ENCODE results near the gene ZNF124. TPM values are rescaled to one million over a fixed set of nuclear protein-coding genes. Genes with fewer than 3 reads are reported as not detected.

ZNF124 gene
- total RNA-seq, 4 donors from 2014 or later: 14.2 to 29.4 (median 23.2) TPM

DNA sequence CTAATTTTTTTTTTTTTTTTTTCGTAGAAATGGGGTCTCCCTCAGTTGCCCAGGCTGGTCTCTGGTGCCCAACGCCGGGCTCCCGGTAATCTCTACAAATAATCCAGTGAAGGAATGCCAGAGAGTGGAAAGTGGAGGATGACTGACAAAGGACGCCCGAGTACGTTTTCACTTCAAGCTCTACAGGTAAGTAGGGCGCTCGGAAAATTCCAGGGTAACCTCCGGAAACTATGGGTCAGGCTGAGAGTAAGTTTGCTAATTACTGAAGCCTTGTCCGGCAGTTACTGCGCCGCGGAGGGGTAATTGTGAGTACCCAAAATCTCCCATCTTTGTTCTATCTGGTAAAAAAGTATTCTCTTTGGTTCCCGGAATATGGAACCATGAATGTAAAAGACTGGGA, 65.9 kb downstream of the ZNF124 start:
- TF ChIP-seq, protein P1, sequence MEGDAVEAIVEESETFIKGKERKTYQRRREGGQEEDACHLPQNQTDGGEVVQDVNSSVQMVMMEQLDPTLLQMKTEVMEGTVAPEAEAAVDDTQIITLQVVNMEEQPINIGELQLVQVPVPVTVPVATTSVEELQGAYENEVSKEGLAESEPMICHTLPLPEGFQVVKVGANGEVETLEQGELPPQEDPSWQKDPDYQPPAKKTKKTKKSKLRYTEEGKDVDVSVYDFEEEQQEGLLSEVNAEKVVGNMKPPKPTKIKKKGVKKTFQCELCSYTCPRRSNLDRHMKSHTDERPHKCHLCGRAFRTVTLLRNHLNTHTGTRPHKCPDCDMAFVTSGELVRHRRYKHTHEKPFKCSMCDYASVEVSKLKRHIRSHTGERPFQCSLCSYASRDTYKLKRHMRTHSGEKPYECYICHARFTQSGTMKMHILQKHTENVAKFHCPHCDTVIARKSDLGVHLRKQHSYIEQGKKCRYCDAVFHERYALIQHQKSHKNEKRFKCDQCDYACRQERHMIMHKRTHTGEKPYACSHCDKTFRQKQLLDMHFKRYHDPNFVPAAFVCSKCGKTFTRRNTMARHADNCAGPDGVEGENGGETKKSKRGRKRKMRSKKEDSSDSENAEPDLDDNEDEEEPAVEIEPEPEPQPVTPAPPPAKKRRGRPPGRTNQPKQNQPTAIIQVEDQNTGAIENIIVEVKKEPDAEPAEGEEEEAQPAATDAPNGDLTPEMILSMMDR (IDR thresholded peaks at IDR 0.05; ENCODE audit: low read depth): no peak

Small RNA genes within 50 kb of the gene (small RNA-seq; reads per million reads assigned to genes)
- gene AL390728.3: not detected
- not detected for gene RNA5SP82

Other genes with a start within 250 kb of the ZNF124 start
- 10 to 100 TPM; 53.9 to 97.5 (median 64.6) TPM for gene AHCTF1, start 240.1 kb downstream of the ZNF124 start, total RNA-seq
- under 1 TPM in 1 of 4 donors, not detected in 3; 0.22 TPM for gene ZNF695, start 164.0 kb downstream of the ZNF124 start, total RNA-seq
- gene ZNF670, start 93.2 kb downstream of the ZNF124 start, total RNA-seq: 1 to 10 TPM; 3.1 to 5.2 (median 3.4) TPM
- 1 to 10 TPM; 3.9 to 6.6 (median 5.6) TPM for gene ZNF669, start 67.7 kb downstream of the ZNF124 start, total RNA-seq
- not detected for gene VN1R5, start 84.1 kb upstream of the ZNF124 start, total RNA-seq
- 10 to 100 TPM in 3 of 4 donors, 1 to 10 TPM in 1; 8.8 to 48.0 (median 29.8) TPM for gene ZNF496, start 159.8 kb upstream of the ZNF124 start, total RNA-seq
- 1 to 10 TPM; 3.4 to 9.6 (median 7.0) TPM for gene NLRP3, start 244.2 kb upstream of the ZNF124 start, total RNA-seq